Loucy (cell line): ENCODE measurements around the gene DLX6.

Experiments used
- H2AFZ ChIP-seq: fragments of 200-600 bp; sonication (generic); 2 replicates; pipeline ENCODE4 v1.6.0; 2016; ENCODE audit warnings: antibody characterized with exemption, mild to moderate bottlenecking, low read length, moderate library complexity
- H3F3A ChIP-seq: fragments of 200-600 bp; 2 replicates; pipeline ENCODE4 v1.6.0; 2016; ENCODE audit warnings: antibody characterized with exemption, low read depth, mild to moderate bottlenecking
- H3K27me3 ChIP-seq: fragments of 200-600 bp; sonication (generic); 2 replicates; pipeline ENCODE4 v1.6.1; 2014; ENCODE audit warnings: low read length, mild to moderate bottlenecking; ENCODE audit not compliant: insufficient read depth, poor library complexity, severe bottlenecking
- H3K36me3 ChIP-seq: fragments of 200-600 bp; sonication (generic); 2 replicates; pipeline ENCODE4 v1.6.1; 2016; ENCODE audit warnings: low read length; ENCODE audit not compliant: insufficient read depth
- H3K4me1 ChIP-seq: fragments of 200-600 bp; sonication (generic); 2 replicates; pipeline ENCODE4 v1.5.1; 2014; ENCODE audit warnings: low read length, mild to moderate bottlenecking; ENCODE audit not compliant: insufficient read depth, poor library complexity, severe bottlenecking
- H3K4me2 ChIP-seq: fragments of 200-600 bp; sonication (generic); 2 replicates; pipeline ENCODE4 v1.6.0; 2014; ENCODE audit warnings: antibody characterized with exemption, low read length, low read depth, mild to moderate bottlenecking; ENCODE audit not compliant: poor library complexity, severe bottlenecking
- H3K4me3 ChIP-seq: fragments of 200-600 bp; sonication (generic); 2 replicates; pipeline ENCODE4 v1.5.1; 2014; ENCODE audit warnings: low read length, mild to moderate bottlenecking, mixed read lengths; ENCODE audit not compliant: poor library complexity, severe bottlenecking
- H3K79me2 ChIP-seq: fragments of 200-600 bp; sonication (generic); 2 replicates; pipeline ENCODE4 v1.6.1; 2014; ENCODE audit warnings: low read length; ENCODE audit not compliant: insufficient read depth
- H3K9ac ChIP-seq: fragments of 200-600 bp; sonication (generic); 2 replicates; pipeline ENCODE4 v1.6.0; 2014; ENCODE audit warnings: mild to moderate bottlenecking, low read depth, low read length, moderate library complexity; ENCODE audit not compliant: poor library complexity, severe bottlenecking
- H3K9me2 ChIP-seq: fragments of 200-600 bp; sonication (generic); replicated peaks from 2 replicates; pipeline ENCODE4 v1.6.1; 2016; ENCODE audit warnings: low read depth, low read length, mixed read lengths
- H3K9me3 ChIP-seq: fragments of 200-600 bp; sonication (generic); 2 replicates; pipeline ENCODE4 v1.6.1; 2014; ENCODE audit warnings: mild to moderate bottlenecking, antibody characterized with exemption, low read length, low read depth; ENCODE audit not compliant: insufficient read depth
- H4K20me1 ChIP-seq: fragments of 200-600 bp; sonication (generic); 2 replicates; pipeline ENCODE4 v1.6.0; 2014; ENCODE audit warnings: antibody characterized with exemption, low read length, mild to moderate bottlenecking; ENCODE audit not compliant: insufficient read depth, poor library complexity, severe bottlenecking
- CTCF ChIP-seq: fragments of 200-600 bp; sonication (generic); conservative IDR thresholded peaks from 2 replicates; pipeline ENCODE4 v1.5.1; 2014; ENCODE audit warnings: mild to moderate bottlenecking, antibody characterized with exemption, low read length
- EZH2phosphoT487 ChIP-seq: fragments of 200-600 bp; IDR thresholded peaks from 2 replicates; pipeline ENCODE4 v1.6.1; 2018; ENCODE audit warnings: antibody characterized with exemption, mild to moderate bottlenecking, moderate library complexity, borderline replicate concordance

DLX6 gene

GRCh38 chr7:96997512-96998032, 7.8 kb upstream of the DLX6 start:
- Histone ChIP-seq H4K20me1 (no peaks in the 10 kb centered on the region), H2AFZ (no peak overlapping the region), H3K4me2 (no peak overlapping the region), H3K36me3 (no peaks in the 10 kb centered on the region), H3K9me2 (no peaks in the 10 kb centered on the region), H3K9me3 (no peaks in the 10 kb centered on the region), H3K9ac (no peak overlapping the region), H3F3A (no peaks in the 10 kb centered on the region), H3K27me3 (no peaks in the 10 kb centered on the region), H3K79me2 (no peaks in the 10 kb centered on the region), H3K4me1 (no peaks in the 10 kb centered on the region), H3K4me3 (no peak overlapping the region)
- TF ChIP-seq EZH2phosphoT487, result no peak
- no peak for TF ChIP-seq CTCF

DNA sequence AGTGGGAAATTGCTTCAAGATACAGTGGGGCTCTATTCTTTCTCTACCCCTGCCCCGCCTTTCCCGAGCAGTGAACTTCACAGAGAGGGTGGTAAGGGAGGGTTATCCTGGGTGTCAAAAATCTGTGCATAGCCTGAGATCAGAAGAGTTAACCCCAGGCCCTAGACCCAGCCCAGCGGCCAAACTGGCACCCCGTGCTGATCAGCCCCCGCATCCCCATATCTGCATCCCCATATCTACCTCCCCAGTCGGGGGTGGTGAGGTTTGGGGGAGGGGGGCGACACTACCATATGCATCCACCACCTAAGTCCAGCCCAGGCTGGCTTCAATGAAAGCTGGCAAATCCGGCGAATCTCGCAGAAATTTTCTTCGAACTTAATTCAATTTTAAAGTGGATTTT, 7.0 kb upstream of the DLX6 start:
- no peaks in the 10 kb centered on the region for H4K20me1 ChIP-seq
- TF ChIP-seq CTCF, result no peak
- no peak for TF ChIP-seq EZH2phosphoT487
- H3K36me3 ChIP-seq, result no peaks in the 10 kb centered on the region
- no peak overlapping the region for H2AFZ ChIP-seq
- H3K9ac ChIP-seq, result no peak overlapping the region
- H3K4me1 ChIP-seq, result no peaks in the 10 kb centered on the region
- no peaks in the 10 kb centered on the region for H3K9me3 ChIP-seq
- H3K27me3 ChIP-seq, result no peaks in the 10 kb centered on the region
- no peaks in the 10 kb centered on the region for H3K9me2 ChIP-seq
- no peak overlapping the region for H3K4me3 ChIP-seq
- no peak overlapping the region for H3K4me2 ChIP-seq
- H3K79me2 ChIP-seq, result no peaks in the 10 kb centered on the region
- no peaks in the 10 kb centered on the region for H3F3A ChIP-seq

DNA sequence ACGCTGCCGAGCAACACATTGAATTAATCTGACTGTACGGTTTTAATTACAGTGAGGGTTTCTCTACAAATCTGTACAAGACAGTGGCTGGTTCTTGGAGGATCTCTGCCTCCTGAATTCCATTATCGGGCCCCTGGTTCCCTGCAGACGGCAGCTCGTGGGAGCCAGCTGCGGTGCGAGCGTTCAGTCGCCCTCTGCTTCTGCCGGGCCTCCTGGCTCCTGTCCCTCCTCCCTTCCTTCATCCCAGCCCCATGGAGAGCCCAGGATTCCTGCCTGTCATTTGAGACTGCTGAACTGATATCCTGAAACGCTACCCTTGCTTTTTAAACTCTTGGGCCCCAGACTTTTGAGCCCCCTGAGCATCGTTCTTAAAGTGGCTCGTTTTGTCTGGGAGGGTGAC, 6.6 kb upstream of the DLX6 start:
- no peaks in the 10 kb centered on the region for H3K4me1 ChIP-seq
- TF ChIP-seq CTCF (no peak), EZH2phosphoT487 (no peak)
- no peaks in the 10 kb centered on the region for H4K20me1 ChIP-seq
- no peaks in the 10 kb centered on the region for H3F3A ChIP-seq
- H3K36me3 ChIP-seq, result no peaks in the 10 kb centered on the region
- H3K9ac ChIP-seq, result no peak overlapping the region
- H3K4me3 ChIP-seq, result no peak overlapping the region
- H3K4me2 ChIP-seq, result no peak overlapping the region
- H3K9me2 ChIP-seq, result no peaks in the 10 kb centered on the region
- no peaks in the 10 kb centered on the region for H3K9me3 ChIP-seq
- H3K79me2 ChIP-seq, result no peaks in the 10 kb centered on the region
- H2AFZ ChIP-seq, result no peak overlapping the region
- H3K27me3 ChIP-seq, result no peaks in the 10 kb centered on the region
